ENCODE results near the gene IGFL1. TPM values are rescaled to one million over a fixed set of nuclear protein-coding genes. Genes with fewer than 3 reads are reported as not detected.

The IGFL1 gene
- total RNA-seq, 1 donor from 2014 or later, result 7.9 TPM

- no peaks in the 10 kb centered on the region for H3K36me3 ChIP-seq
- no peak overlapping the region for H3K4me3 ChIP-seq
- no peaks in the 10 kb centered on the region for H3K9me3 ChIP-seq
- no peak overlapping the region for H3K27ac ChIP-seq
- TF ChIP-seq POLR2AphosphoS5 (IDR thresholded peaks at IDR 0.05; ENCODE audit: insufficient read depth in 1 of 2, low read depth in 1 of 2) (no peak), CTCF (IDR thresholded peaks at IDR 0.05) (no peak)
- peaks cover 17% of the 10 kb centered on the region for H3K4me1 ChIP-seq
- DNase-seq (ENCODE audit: extremely low spot score in 2 of 2), result no peak
- intact Hi-C loops (cut with DNase I), result no loop called here
- no peaks in the 10 kb centered on the region for H3K27me3 ChIP-seq
Measured at GRCh38 chr19:46197314-46198070, 32.0 kb upstream of the IGFL1 start.

- no peaks in the 10 kb centered on the region for H3K27me3 ChIP-seq
- H3K9me3 ChIP-seq, result no peaks in the 10 kb centered on the region
- peaks cover 4% of the 10 kb centered on the region for H3K4me1 ChIP-seq
- intact Hi-C loops (cut with DNase I), result no loop called here
- H3K36me3 ChIP-seq, result no peaks in the 10 kb centered on the region
- TF ChIP-seq CTCF (IDR thresholded peaks at IDR 0.05), result no peak
- TF ChIP-seq POLR2AphosphoS5 (IDR thresholded peaks at IDR 0.05; ENCODE audit: insufficient read depth in 1 of 2, low read depth in 1 of 2), result no peak
- TF ChIP-seq POLR2A (IDR thresholded peaks at IDR 0.05), result no peak
- no peak overlapping the region for H3K4me3 ChIP-seq
- DNase-seq (ENCODE audit: extremely low spot score in 2 of 2), result no peak
- H3K27ac ChIP-seq, result no peak overlapping the region
Measured at GRCh38 chr19:46198756-46199155, 30.8 kb upstream of the IGFL1 start.

GRCh38 chr19:46201454-46202310, 27.9 kb upstream of the IGFL1 start:
- Histone ChIP-seq H3K4me1 (peaks cover 1% of the 10 kb centered on the region), H3K36me3 (no peaks in the 10 kb centered on the region), H3K27me3 (no peaks in the 10 kb centered on the region), H3K4me3 (peak overlapping the region in 1 of 2 donors; percentile 2), H3K27ac (no peak overlapping the region), H3K9me3 (no peaks in the 10 kb centered on the region)
- DNase-seq (ENCODE audit: extremely low spot score in 2 of 2), result no peak
- TF ChIP-seq POLR2A (IDR thresholded peaks at IDR 0.05) (no peak), POLR2AphosphoS5 (IDR thresholded peaks at IDR 0.05; ENCODE audit: insufficient read depth in 1 of 2, low read depth in 1 of 2) (no peak), CTCF (IDR thresholded peaks at IDR 0.05) (no peak)
- intact Hi-C loops (cut with DNase I), result no loop called here

GRCh38 chr19:46202426-46202825, 27.1 kb upstream of the IGFL1 start:
- Histone ChIP-seq H3K27me3 (no peaks in the 10 kb centered on the region), H3K4me1 (peaks cover 8% of the 10 kb centered on the region), H3K9me3 (no peaks in the 10 kb centered on the region), H3K27ac (no peak overlapping the region), H3K4me3 (no peak overlapping the region), H3K36me3 (no peaks in the 10 kb centered on the region)
- intact Hi-C loops (cut with DNase I), result no loop called here
- TF ChIP-seq POLR2A (IDR thresholded peaks at IDR 0.05) (no peak), POLR2AphosphoS5 (IDR thresholded peaks at IDR 0.05; ENCODE audit: insufficient read depth in 1 of 2, low read depth in 1 of 2) (no peak), CTCF (IDR thresholded peaks at IDR 0.05) (no peak)
- no peak for DNase-seq (ENCODE audit: extremely low spot score in 2 of 2)

Data from vagina (tissue), 2 donors.